ENCODE measurements around the gene LIX1L. TPM values are rescaled to one million over a fixed set of nuclear protein-coding genes. Genes with fewer than 3 reads are reported as not detected.

Gene LIX1L
- total RNA-seq, 1 donor from 2014 or later = 13.6 TPM

- H3K9ac ChIP-seq = no peak overlapping the region
- H2AFZ ChIP-seq (replicated peaks) = no peak overlapping the region
- H3K4me3 Mint-ChIP-seq = peak overlapping the region; percentile 8
- no peaks in the 10 kb centered on the region for H3K79me2 ChIP-seq (ENCODE audit: low read depth)
- H3K36me3 ChIP-seq = no peaks in the 10 kb centered on the region
- H3K27ac Mint-ChIP-seq = peak overlapping the region; percentile 61
- H3K27me3 ChIP-seq = no peaks in the 10 kb centered on the region
- H3K4me2 ChIP-seq = no peak overlapping the region
- H3K36me3 Mint-ChIP-seq = no peaks in the 10 kb centered on the region
- H3K27me3 Mint-ChIP-seq (ENCODE audit: insufficient read depth, low read depth) = peaks cover 4% of the 10 kb centered on the region
- no peak for DNase-seq (ENCODE audit: low spot score)
- H3K4me1 ChIP-seq = peaks cover 4% of the 10 kb centered on the region
- no peaks in the 10 kb centered on the region for H3K9me3 ChIP-seq (ENCODE audit: low read depth)
- no peak overlapping the region for H3K4me3 ChIP-seq
- H4K20me1 ChIP-seq (ENCODE audit: low read depth) = no peaks in the 10 kb centered on the region
- peaks cover 24% of the 10 kb centered on the region for H3K4me1 Mint-ChIP-seq
- H3K9me3 Mint-ChIP-seq = no peaks in the 10 kb centered on the region
- H3F3A ChIP-seq (ENCODE audit: low read depth) = peaks cover 8% of the 10 kb centered on the region
- no peak for TF ChIP-seq EZH2 (IDR thresholded peaks at IDR 0.05)
- no peak for TF ChIP-seq CTCF (IDR thresholded peaks at IDR 0.05)
- no peak for TF ChIP-seq EZH2phosphoT487 (IDR thresholded peaks at IDR 0.05)
- H3K27ac ChIP-seq = no peak overlapping the region
These were observed 26.4 kb upstream of the LIX1L start for GRCh38 chr1:145983960-145984830.

GRCh38 chr1:145983206-145983675, 25.4 kb upstream of the LIX1L start:
- H3K9me3 ChIP-seq (ENCODE audit: low read depth) = no peaks in the 10 kb centered on the region
- no peaks in the 10 kb centered on the region for H3K27me3 ChIP-seq
- Mint-ChIP-seq H3K27me3 (ENCODE audit: insufficient read depth, low read depth) (peaks cover 4% of the 10 kb centered on the region), H3K4me1 (peaks cover 22% of the 10 kb centered on the region), H3K36me3 (no peaks in the 10 kb centered on the region), H3K9me3 (no peaks in the 10 kb centered on the region), H3K4me3 (no peak overlapping the region), H3K27ac (no peak overlapping the region)
- peaks cover 12% of the 10 kb centered on the region for H3K4me1 ChIP-seq
- no peak overlapping the region for H2AFZ ChIP-seq (replicated peaks)
- no peak overlapping the region for H3K9ac ChIP-seq
- no peaks in the 10 kb centered on the region for H3K79me2 ChIP-seq (ENCODE audit: low read depth)
- no peak overlapping the region for H3K27ac ChIP-seq
- no peak overlapping the region for H3K4me2 ChIP-seq
- no peaks in the 10 kb centered on the region for H4K20me1 ChIP-seq (ENCODE audit: low read depth)
- DNase-seq (ENCODE audit: low spot score) = no peak
- H3F3A ChIP-seq (ENCODE audit: low read depth) = peaks cover 18% of the 10 kb centered on the region
- H3K36me3 ChIP-seq = no peaks in the 10 kb centered on the region
- no peak overlapping the region for H3K4me3 ChIP-seq
- TF ChIP-seq EZH2 (IDR thresholded peaks at IDR 0.05) (no peak), EZH2phosphoT487 (IDR thresholded peaks at IDR 0.05) (no peak), CTCF (IDR thresholded peaks at IDR 0.05) (no peak)

GRCh38 chr1:145982010-145982723, 24.4 kb upstream of the LIX1L start:
- H3K9me3 Mint-ChIP-seq = no peaks in the 10 kb centered on the region
- H3K27ac ChIP-seq = no peak overlapping the region
- no peak overlapping the region for H3K4me3 ChIP-seq
- no peak for TF ChIP-seq EZH2 (IDR thresholded peaks at IDR 0.05)
- TF ChIP-seq CTCF (IDR thresholded peaks at IDR 0.05) = no peak
- no peak for TF ChIP-seq EZH2phosphoT487 (IDR thresholded peaks at IDR 0.05)
- H3K27ac Mint-ChIP-seq = peak overlapping the region; percentile 76
- peaks cover 19% of the 10 kb centered on the region for H3K4me1 Mint-ChIP-seq
- no peaks in the 10 kb centered on the region for H3K9me3 ChIP-seq (ENCODE audit: low read depth)
- H3K79me2 ChIP-seq (ENCODE audit: low read depth) = no peaks in the 10 kb centered on the region
- no peaks in the 10 kb centered on the region for H3K27me3 ChIP-seq
- no peak overlapping the region for H3K4me2 ChIP-seq
- no peak for DNase-seq (ENCODE audit: low spot score)
- no peaks in the 10 kb centered on the region for H3K36me3 ChIP-seq
- H3F3A ChIP-seq (ENCODE audit: low read depth) = peaks cover 18% of the 10 kb centered on the region
- no peak overlapping the region for H2AFZ ChIP-seq (replicated peaks)
- peaks cover 15% of the 10 kb centered on the region for H3K4me1 ChIP-seq
- no peak overlapping the region for H3K9ac ChIP-seq
- no peaks in the 10 kb centered on the region for H4K20me1 ChIP-seq (ENCODE audit: low read depth)
- peaks cover 4% of the 10 kb centered on the region for H3K27me3 Mint-ChIP-seq (ENCODE audit: insufficient read depth, low read depth)
- no peaks in the 10 kb centered on the region for H3K36me3 Mint-ChIP-seq
- no peak overlapping the region for H3K4me3 Mint-ChIP-seq
